Measurements from ENCODE around the gene CSTPP1.
"Not testable (repeated sequence)": the region's sequence is repeated elsewhere in the genome, so short reads cannot be mapped to it uniquely, and the experiment has no call there.

The CSTPP1 gene

DNA sequence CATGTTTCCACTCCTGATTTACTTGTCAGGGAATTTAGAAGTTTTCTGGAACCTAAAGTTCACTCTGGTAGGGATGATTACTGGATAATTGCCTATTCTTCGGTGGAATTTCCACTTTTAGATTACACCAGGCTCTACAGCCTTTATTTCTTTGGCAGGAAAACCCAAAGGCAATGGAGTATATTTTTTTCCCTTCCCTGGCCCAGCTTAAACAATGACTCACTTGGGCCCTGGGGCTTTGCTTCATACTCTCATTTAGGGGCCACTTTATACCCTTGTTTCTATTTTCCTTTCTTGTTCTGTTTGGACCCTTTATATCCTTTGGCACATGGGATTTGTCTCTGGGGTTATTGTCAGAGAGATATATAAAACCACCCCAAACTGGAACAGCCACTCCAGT, 114.7 kb downstream of the CSTPP1 start:
- DNase-seq = peak; percentile 20

GRCh38 chr11:47052165-47052564, 115.6 kb downstream of the CSTPP1 start:
- no peak for DNase-seq

GRCh38 chr11:47052576-47052975, 116.0 kb downstream of the CSTPP1 start:
- DNase-seq = no peak

GRCh38 chr11:47055534-47055933, 119.0 kb downstream of the CSTPP1 start:
- no peak for DNase-seq

DNA sequence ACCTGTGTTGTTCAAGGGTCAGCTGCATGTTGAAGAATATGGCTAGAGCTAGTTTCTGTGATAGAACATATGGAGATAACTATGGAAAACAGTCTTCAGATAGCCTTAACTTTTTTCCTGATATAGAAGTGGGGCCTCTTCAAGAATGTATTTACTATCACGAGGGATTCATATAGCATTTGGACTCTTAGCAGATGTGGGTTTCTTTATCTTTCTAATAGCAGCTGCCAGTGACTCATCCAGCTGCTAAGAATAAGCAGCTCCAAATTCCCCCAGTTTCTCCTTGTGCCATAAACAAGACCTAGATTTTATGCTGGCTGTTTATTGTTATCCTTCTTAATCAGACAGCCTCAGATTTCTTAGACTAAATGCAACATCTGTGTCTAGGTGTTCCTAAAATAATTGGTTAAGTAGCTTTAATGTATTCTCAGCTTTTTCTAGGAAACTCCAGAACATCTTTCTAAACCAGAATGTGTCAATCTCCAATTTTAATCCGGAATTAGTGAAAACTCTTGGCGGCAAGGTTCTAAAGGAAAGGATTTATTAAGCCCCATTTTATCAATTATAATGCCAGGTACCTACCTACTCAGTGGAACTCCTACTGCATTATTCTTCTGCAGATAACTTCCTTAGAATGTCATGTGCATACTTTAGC, 119.8 kb downstream of the CSTPP1 start:
- peak; percentile 60 for DNase-seq

- no peak for DNase-seq
Observed at GRCh38 chr11:47057365-47057764, 120.8 kb downstream of the CSTPP1 start.

DNA sequence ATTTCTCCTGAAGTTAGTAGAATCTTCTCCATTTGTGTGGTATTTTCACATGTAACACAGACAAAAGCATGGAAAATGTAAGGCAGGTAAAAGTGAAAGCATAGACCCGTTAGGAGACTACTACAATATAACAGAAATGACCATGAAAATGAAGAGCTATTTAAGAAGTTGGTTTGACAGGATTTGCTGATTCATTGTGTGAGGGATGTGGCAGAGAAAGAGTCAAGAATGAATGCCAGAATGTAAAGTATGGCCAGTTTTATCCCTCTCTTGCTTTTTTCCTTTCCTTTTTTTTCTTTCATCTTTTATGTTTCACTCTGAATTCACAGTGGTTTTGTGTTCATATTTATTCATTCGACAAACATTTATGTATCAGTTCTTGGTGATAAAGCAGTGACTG, 124.2 kb downstream of the CSTPP1 start:
- DNase-seq = peak; percentile 49

GRCh38 chr11:47061429-47062178, 125.0 kb downstream of the CSTPP1 start:
- no peak for DNase-seq

- no peak for DNase-seq
Observed at GRCh38 chr11:47062736-47063135, 126.2 kb downstream of the CSTPP1 start.

DNA sequence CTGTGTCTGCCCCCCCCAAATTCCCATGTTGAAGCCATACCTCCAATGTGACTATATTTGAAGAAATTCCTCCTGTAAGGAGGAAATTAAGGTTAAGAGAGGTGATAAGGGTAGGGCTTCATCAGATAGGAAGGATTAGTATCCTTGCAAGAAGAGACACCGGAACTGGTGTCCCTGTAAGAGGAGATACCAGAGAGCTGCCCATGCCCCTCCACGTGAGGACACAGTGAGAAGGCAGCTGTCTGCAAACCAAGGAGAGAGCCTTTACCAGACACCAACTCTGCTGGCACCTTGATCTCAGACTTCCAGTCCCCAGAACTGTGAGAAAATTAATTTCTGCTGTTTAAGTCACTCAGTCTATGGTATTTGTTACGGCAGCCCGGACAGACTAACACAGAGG, 130.8 kb downstream of the CSTPP1 start:
- DNase-seq = no peak

GRCh38 chr11:47070769-47071168, 134.2 kb downstream of the CSTPP1 start:
- DNase-seq = no peak

GRCh38 chr11:47071341-47071740, 134.8 kb downstream of the CSTPP1 start:
- no peak for DNase-seq

DNA sequence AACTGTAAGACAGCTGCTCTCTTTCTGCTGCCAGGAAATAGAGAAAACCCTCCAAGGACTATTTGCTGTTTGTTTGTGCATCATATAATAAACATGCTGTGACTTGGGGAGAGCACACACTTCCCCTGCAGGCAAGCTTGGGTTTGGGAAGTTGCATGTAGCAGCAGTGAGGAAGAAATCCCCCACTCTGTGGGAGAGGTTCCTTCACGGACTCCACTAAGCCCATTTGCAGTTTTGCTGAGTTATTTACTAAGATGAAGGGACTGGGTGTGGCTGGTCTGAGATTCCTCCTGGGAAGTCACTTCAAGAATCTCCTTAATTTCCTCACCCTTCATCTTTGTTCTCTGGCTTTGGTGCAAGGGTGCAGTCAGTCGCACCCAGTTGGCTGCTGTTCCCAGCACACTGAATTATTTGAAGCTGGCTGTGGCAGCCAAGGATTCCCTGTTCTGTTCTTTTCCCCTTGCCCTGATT, 135.3 kb downstream of the CSTPP1 start:
- no peak for DNase-seq

DNA sequence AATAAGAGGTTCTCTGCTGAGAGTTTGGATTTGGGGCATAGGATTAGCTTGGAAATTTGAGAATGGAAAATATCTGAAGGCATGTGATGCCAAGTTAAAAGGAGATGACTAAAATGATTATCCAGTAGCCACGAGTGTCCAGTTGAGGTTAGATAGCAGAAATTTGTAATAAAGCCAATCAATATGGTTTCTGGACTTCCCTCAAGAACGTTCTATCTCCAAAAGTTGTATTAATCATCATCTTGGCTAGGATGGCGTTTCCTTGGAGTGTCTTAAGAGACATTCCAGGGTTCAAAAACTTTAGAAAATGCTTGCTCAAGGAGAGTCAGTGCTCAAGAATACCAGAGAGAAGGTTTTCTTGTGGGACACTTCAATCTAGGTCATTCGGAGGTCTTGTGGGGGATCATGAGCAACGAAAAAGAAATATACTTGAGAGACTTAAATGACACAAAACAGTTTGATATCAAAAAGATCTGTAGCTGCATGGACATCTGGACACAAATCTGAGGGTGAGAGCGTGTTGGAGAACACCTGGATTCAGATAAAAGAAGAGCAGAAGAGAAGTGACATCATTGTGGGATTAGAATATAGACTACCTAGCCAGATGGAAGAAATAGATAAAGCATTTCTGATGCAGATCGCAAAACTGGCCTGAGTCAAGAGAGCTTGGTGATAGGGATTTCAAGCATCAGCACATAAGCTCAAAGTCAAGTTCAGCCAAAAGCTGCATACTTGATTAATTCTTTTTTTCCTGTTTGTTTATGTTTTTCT, 142.4 kb downstream of the CSTPP1 start:
- peak; percentile 34 for DNase-seq

- not testable (repeated sequence) for DNase-seq
Observed at GRCh38 chr11:47080775-47081174, 144.2 kb downstream of the CSTPP1 start.

- peak; percentile 71 for DNase-seq
Observed at GRCh38 chr11:47083913-47084312, 147.4 kb downstream of the CSTPP1 start.

DNA sequence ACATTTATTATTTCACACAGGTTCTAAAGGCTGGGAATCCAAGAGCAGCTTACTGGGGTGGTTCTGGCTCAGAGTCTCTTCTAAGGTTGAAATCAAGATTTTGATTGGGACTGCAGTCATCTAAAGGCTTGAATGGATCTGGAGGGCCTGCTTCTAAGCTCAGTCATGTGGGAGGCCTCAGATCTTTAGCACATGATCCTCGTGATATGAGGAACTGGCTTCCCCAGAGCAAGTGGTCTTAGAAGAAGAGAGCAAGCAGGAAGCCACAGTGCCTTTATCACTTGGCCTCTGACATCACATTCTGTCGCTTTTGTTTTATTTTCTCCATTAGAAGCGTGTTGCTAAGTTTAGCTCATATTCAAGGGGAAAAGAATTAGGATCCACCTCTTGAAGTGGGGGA, 151.2 kb downstream of the CSTPP1 start:
- no peak for DNase-seq

GRCh38 chr11:47093541-47093940, 157.0 kb downstream of the CSTPP1 start:
- DNase-seq = no peak

GRCh38 chr11:47096871-47097270, 160.3 kb downstream of the CSTPP1 start:
- not testable (repeated sequence) for DNase-seq

GRCh38 chr11:47098223-47098622, 161.7 kb downstream of the CSTPP1 start:
- not testable (repeated sequence) for DNase-seq

- no peak for DNase-seq
Observed at GRCh38 chr11:47099214-47099917, 162.8 kb downstream of the CSTPP1 start.

- DNase-seq = no peak
Observed at GRCh38 chr11:47099918-47100315, 163.4 kb downstream of the CSTPP1 start.

DNA sequence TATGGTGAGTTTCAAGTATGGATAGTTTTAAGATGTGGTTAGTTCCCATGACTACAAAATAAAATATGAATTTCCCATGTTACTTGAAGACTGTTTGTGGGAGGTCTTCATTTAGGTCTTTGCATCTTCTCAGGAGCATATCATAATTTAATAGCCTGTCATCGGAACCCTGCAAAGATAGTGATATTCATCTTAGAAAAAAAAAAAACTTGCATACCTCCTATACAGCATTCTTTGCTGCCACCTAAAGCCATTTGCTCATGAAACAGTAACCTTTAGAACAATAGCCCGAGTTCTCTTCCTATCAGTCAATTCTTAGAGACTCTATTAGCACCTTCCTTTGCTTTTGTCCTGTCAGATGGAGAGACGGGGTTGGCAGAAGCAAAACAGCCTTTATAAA, 164.8 kb downstream of the CSTPP1 start:
- peak; percentile 24 for DNase-seq
